Measurements from ENCODE around the gene PCSK2. TPM values are rescaled to one million over a fixed set of nuclear protein-coding genes. Genes with fewer than 3 reads are reported as not detected.

Gene PCSK2
- total RNA-seq, 6 experiments from 2014 or later: not detected

- no peak for TF ChIP-seq CTCF (IDR thresholded peaks at IDR 0.05)
- Mint-ChIP-seq H3K9me3 (peaks cover 9% of the 10 kb centered on the region), H3K4me3 (no peak overlapping the region), H3K4me1 (ENCODE audit: low read depth) (no peaks in the 10 kb centered on the region), H3K27me3 (ENCODE audit: insufficient read depth) (no peaks in the 10 kb centered on the region; the same call in 1 of the 2 replicates), H3K27ac (no peak overlapping the region), H3K36me3 (ENCODE audit: low read depth) (no peaks in the 10 kb centered on the region)
- DNase-seq: no peak
These were observed 90.5 kb downstream of the PCSK2 start for GRCh38 chr20:17317341-17317740.

GRCh38 chr20:17320456-17320855 lies 93.6 kb downstream of the PCSK2 start:
- no peak overlapping the region for H3K27ac Mint-ChIP-seq
- H3K4me1 Mint-ChIP-seq (ENCODE audit: low read depth): no peaks in the 10 kb centered on the region
- H3K27me3 Mint-ChIP-seq (ENCODE audit: insufficient read depth): no peaks in the 10 kb centered on the region; the same call in 1 of the 2 replicates
- TF ChIP-seq CTCF (IDR thresholded peaks at IDR 0.05): no peak
- H3K4me3 Mint-ChIP-seq: no peak overlapping the region
- peaks cover 17% of the 10 kb centered on the region for H3K9me3 Mint-ChIP-seq
- H3K36me3 Mint-ChIP-seq (ENCODE audit: low read depth): no peaks in the 10 kb centered on the region
- DNase-seq: no peak

- H3K36me3 Mint-ChIP-seq (ENCODE audit: low read depth): no peaks in the 10 kb centered on the region
These were observed 99.3 kb downstream of the PCSK2 start for GRCh38 chr20:17326096-17326495.

GRCh38 chr20:17327185-17328148 lies 100.6 kb downstream of the PCSK2 start:
- no peak overlapping the region for H3K27ac Mint-ChIP-seq
- DNase-seq: no peak
- no peaks in the 10 kb centered on the region for H3K36me3 Mint-ChIP-seq (ENCODE audit: low read depth)
- H3K4me1 Mint-ChIP-seq (ENCODE audit: low read depth): no peaks in the 10 kb centered on the region
- no peak for TF ChIP-seq CTCF (IDR thresholded peaks at IDR 0.05)
- peaks cover 14% of the 10 kb centered on the region; the same call in 1 of the 2 replicates for H3K9me3 Mint-ChIP-seq
- H3K4me3 Mint-ChIP-seq: no peak overlapping the region
- H3K27me3 Mint-ChIP-seq (ENCODE audit: insufficient read depth): no peaks in the 10 kb centered on the region

More at GRCh38 chr20:17326096-17326495, 99.3 kb downstream of the PCSK2 start:
- Mint-ChIP-seq H3K4me1 (ENCODE audit: low read depth) (no peaks in the 10 kb centered on the region), H3K9me3 (peaks cover 14% of the 10 kb centered on the region; the same call in 1 of the 2 replicates), H3K27me3 (ENCODE audit: insufficient read depth) (no peaks in the 10 kb centered on the region), H3K27ac (no peak overlapping the region), H3K4me3 (no peak overlapping the region)
- TF ChIP-seq CTCF (IDR thresholded peaks at IDR 0.05): no peak
- DNase-seq: no peak

- Mint-ChIP-seq H3K27me3 (ENCODE audit: insufficient read depth) (no peaks in the 10 kb centered on the region), H3K9me3 (peaks cover 5% of the 10 kb centered on the region; the same call in 1 of the 2 replicates), H3K4me1 (ENCODE audit: low read depth) (no peaks in the 10 kb centered on the region), H3K4me3 (no peak overlapping the region), H3K36me3 (ENCODE audit: low read depth) (no peaks in the 10 kb centered on the region), H3K27ac (no peak overlapping the region)
- no peak for DNase-seq
- no peak for TF ChIP-seq CTCF (IDR thresholded peaks at IDR 0.05)
These were observed 108.1 kb downstream of the PCSK2 start for GRCh38 chr20:17334932-17335331.

Measured in HFFc6 (cell line).